Endothelial cell of umbilical vein (primary cell): ENCODE data around the gene DGKG. TPM values are rescaled to one million over a fixed set of nuclear protein-coding genes. Genes with fewer than 3 reads are reported as not detected.

ENCODE experiments used
- BruUV-seq: library from RNA; stranded (reverse); fragments of 400-500 nt; replicated peaks from 2 replicates; lab custom pipeline; 2021; lab: Mats Ljungman, UMichigan
- CTCF ChIA-PET: fragments of 300-600, 350-600 bp; sonication (Branson Sonifier 250); formaldehyde crosslinking; loops from one replicate; lab custom pipeline; 2021; ENCODE audit warnings: antibody characterized with exemption, inconsistent platforms; lab: Charles Lee
- POLR2A ChIA-PET: fragments of 300-600, 350-600 bp; sonication (Branson Sonifier 250); formaldehyde crosslinking; loops from one replicate; lab custom pipeline; 2021; ENCODE audit warnings: antibody characterized with exemption, inconsistent platforms; lab: Charles Lee
- DNase-seq: peaks from one replicate; pipeline ENCODE4 v3.0.0-alpha.2; 2011; ENCODE audit warnings: low read depth, low spot score
- FAIRE-seq: peaks from 2 replicates; lab custom pipeline; 2011; peaks lifted over from hg19 to GRCh38; lab: Jason Lieb, UNC
- H2AFZ ChIP-seq: 2 replicates; pipeline ENCODE4 v1.6.0; 2012; ENCODE audit warnings: low read depth, low read length, control low read depth, inconsistent platforms
- H3K27ac ChIP-seq: 2 replicates; pipeline ENCODE4 v1.5.1; 2011; ENCODE audit warnings: low read depth, mild to moderate bottlenecking, control low read depth, low read length, moderate library complexity; ENCODE audit not compliant: insufficient read depth
- H3K27me3 ChIP-seq, 2 experiments: 2 replicates each; pipeline versions ENCODE4 v1.6.0 to v1.6.1; 2011; ENCODE audit warnings: low read length in 2 of 2, mixed read lengths in 1 of 2; ENCODE audit not compliant: control insufficient read depth in 2 of 2, insufficient read depth in 2 of 2
- H3K36me3 ChIP-seq, 2 experiments: 2 replicates in 1 of 2; 3 replicates in 1 of 2; pipeline ENCODE4 v1.5.1; 2011; ENCODE audit warnings: low read length in 2 of 2, mild to moderate bottlenecking in 1 of 2, moderate library complexity in 1 of 2; ENCODE audit not compliant: control insufficient read depth in 2 of 2, insufficient read depth in 2 of 2; ENCODE audit errors: extremely low read depth in 1 of 2
- H3K4me1 ChIP-seq: 3 replicates; pipeline ENCODE4 v1.5.1; 2011; ENCODE audit warnings: mild to moderate bottlenecking, low read length; ENCODE audit not compliant: control insufficient read depth, insufficient read depth; ENCODE audit errors: extremely low read depth
- H3K4me2 ChIP-seq: 2 replicates; pipeline ENCODE4 v1.6.1; 2011; ENCODE audit warnings: low read length, control low read depth, mixed read lengths; ENCODE audit not compliant: insufficient read depth
- H3K4me3 ChIP-seq, 3 experiments: fragments of 200-600 bp in 1 of 3; sonication (generic), shearing (Covaris generic) in 1 of 3; replicated peaks in 1 of 3; 2 replicates each; pipeline ENCODE4 v1.5.1; 2011 to 2016; ENCODE audit warnings: control low read depth in 3 of 3, low read length in 3 of 3, mild to moderate bottlenecking in 2 of 3, inconsistent platforms in 1 of 3, low read depth in 1 of 3, moderate library complexity in 1 of 3; ENCODE audit not compliant: insufficient read depth in 1 of 3
- H3K79me2 ChIP-seq: 2 replicates; pipeline ENCODE4 v1.6.0; 2012; ENCODE audit warnings: low read length, inconsistent platforms; ENCODE audit not compliant: control insufficient read depth, insufficient read depth
- H3K9ac ChIP-seq: replicated peaks from 2 replicates; pipeline ENCODE3; 2011; ENCODE audit warnings: low read length, control low read depth; ENCODE audit not compliant: insufficient read depth; ENCODE audit errors: extremely low read depth
- H3K9me1 ChIP-seq: replicated peaks from 3 replicates; pipeline ENCODE4 v1.6.0; 2011; ENCODE audit warnings: mild to moderate bottlenecking, low read length; ENCODE audit not compliant: control insufficient read depth, insufficient read depth; ENCODE audit errors: extremely low read depth
- H3K9me3 ChIP-seq: replicated peaks from 2 replicates; pipeline ENCODE4 v1.5.1; 2012; ENCODE audit warnings: low read length, inconsistent platforms; ENCODE audit not compliant: control insufficient read depth, insufficient read depth
- H4K20me1 ChIP-seq: replicated peaks from 2 replicates; pipeline ENCODE3; 2011; ENCODE audit warnings: mild to moderate bottlenecking, low read length; ENCODE audit not compliant: control insufficient read depth, insufficient read depth; ENCODE audit errors: extremely low read depth
- CTCF ChIP-seq, 2 donors: IDR thresholded peaks; 1 replicate in 1 of 2; 2 replicates in 1 of 2; pipeline ENCODE4 v1.5.1; 2011; ENCODE audit warnings: low read length in 2 of 2, mild to moderate bottlenecking in 2 of 2, moderate library complexity in 2 of 2, control low read depth in 1 of 2, inconsistent platforms in 1 of 2, low read depth in 1 of 2; ENCODE audit not compliant: insufficient read depth in 1 of 2; ENCODE audit errors: extremely low read depth in 1 of 2
- EZH2 ChIP-seq: IDR thresholded peaks from 2 replicates; pipeline ENCODE4 v1.6.1; 2012; ENCODE audit warnings: borderline replicate concordance, low read depth, mild to moderate bottlenecking, moderate library complexity, low read length, inconsistent platforms; ENCODE audit not compliant: severe bottlenecking
- FOS ChIP-seq: IDR thresholded peaks from 2 replicates; pipeline ENCODE4 v1.6.1; 2011; ENCODE audit warnings: mild to moderate bottlenecking, low read length, moderate library complexity, borderline replicate concordance; ENCODE audit not compliant: insufficient read depth
- GATA2 ChIP-seq: IDR thresholded peaks from 2 replicates; pipeline ENCODE4 v1.7.0; 2011; ENCODE audit warnings: low read depth, mild to moderate bottlenecking, moderate library complexity, mixed read lengths, low read length; ENCODE audit not compliant: insufficient read length, insufficient read depth
- JUN ChIP-seq: IDR thresholded peaks from 2 replicates; pipeline ENCODE4 v1.6.1; 2011; ENCODE audit warnings: borderline replicate concordance, low read depth; ENCODE audit not compliant: insufficient read length, insufficient read depth
- MAX ChIP-seq: IDR thresholded peaks from 2 replicates; pipeline ENCODE4 v1.6.1; 2011; ENCODE audit not compliant: insufficient read depth, insufficient read length
- MYC ChIP-seq: IDR thresholded peaks from one replicate; pipeline ENCODE4 v1.6.1; 2011; ENCODE audit warnings: mild to moderate bottlenecking, low read depth, low read length
- POLR2A ChIP-seq: IDR thresholded peaks from 2 replicates; pipeline ENCODE4 v1.6.1; 2012; ENCODE audit warnings: low read depth, mild to moderate bottlenecking, control low read depth, low read length
- POLR2AphosphoS5 ChIP-seq: IDR thresholded peaks from 2 replicates; pipeline ENCODE4 v1.6.1; 2012; ENCODE audit warnings: low read depth, mild to moderate bottlenecking, control low read depth, low read length, moderate library complexity; ENCODE audit not compliant: insufficient read depth
- dilution Hi-C: fragments of 300-500 bp; cut with MboI; formaldehyde crosslinking; loops from one replicate; pipeline ENCODE4 v1.15.0; 2019; ENCODE audit warnings: low sequenced_read_pairs; ENCODE audit not compliant: extremely low pct_ligation_motif_present
- intact Hi-C: fragments of 100-400 bp; cut with micrococcal nuclease; formaldehyde crosslinking; loops from one replicate; pipeline ENCODE4 v1.10.0; 2022
- polyA plus RNA-seq, 4 experiments: library from polyadenylated mRNA; depleted of rRNA in 3 of 4; stranded (reverse) in 3 of 4; unstranded in 1 of 4; fragments of >200 nt; gene quantifications; 2 replicates each; pipeline versions ENCODE4 v1.2.1 to v1.2.3, GENCODE V29; 2011 to 2012; ENCODE audit warnings: missing spikeins in 1 of 4
- total RNA-seq: library from RNA; stranded (reverse); gene quantifications from 2 replicates; pipeline ENCODE4 v1.2.3, GENCODE V29; 2021

DGKG gene
- total and polyA plus RNA-seq, 2 donors (not counting 3 experiments of a cell fraction or from before 2014, with no cell fraction given) = not detected

GRCh38 chr3:186287711-186288110, 74.3 kb downstream of the DGKG start:
- intact Hi-C loops = no loop called here
- H3K4me1 ChIP-seq = no peaks in the 10 kb centered on the region
- H2AFZ ChIP-seq = no peak overlapping the region
- no peak overlapping the region for H3K4me2 ChIP-seq
- H3K27me3 ChIP-seq = no peaks in the 10 kb centered on the region
- H3K9me1 ChIP-seq = no peaks in the 10 kb centered on the region
- H3K27ac ChIP-seq = no peak overlapping the region
- no peaks in the 10 kb centered on the region for H4K20me1 ChIP-seq
- H3K9me3 ChIP-seq = no peaks in the 10 kb centered on the region
- ChIA-PET POLR2A (no interaction called here), CTCF (no interaction called here)
- no peak overlapping the region for H3K4me3 ChIP-seq
- H3K9ac ChIP-seq = no peak overlapping the region
- no peak for TF ChIP-seq FOS
- TF ChIP-seq CTCF (IDR thresholded peaks at IDR 0.05; ENCODE audit: extremely low read depth in 1 of 2, insufficient read depth in 1 of 2, low read depth in 1 of 2, low read length in 2 of 2) = no peak
- no peak for TF ChIP-seq JUN
- TF ChIP-seq MAX = no peak
- no peak for TF ChIP-seq POLR2AphosphoS5
- no peak for TF ChIP-seq EZH2
- TF ChIP-seq GATA2 = no peak
- TF ChIP-seq POLR2A = no peak
- TF ChIP-seq MYC = no peak
- H3K79me2 ChIP-seq = no peaks in the 10 kb centered on the region
- no TSS peak for BruUV-seq
- dilution Hi-C loops = no loop called here
- FAIRE-seq (no peak), DNase-seq (no peak)
- no peaks in the 10 kb centered on the region for H3K36me3 ChIP-seq
